Lung microvascular endothelial cell (primary cell): Measurements from ENCODE around the gene RRBP1. TPM values are rescaled to one million over a fixed set of nuclear protein-coding genes. Genes with fewer than 3 reads are reported as not detected.

Experiments
- DNase-seq, 2 donors: peaks; one replicate each; pipeline versions ENCODE4 v3.0.0 to v3.0.0-alpha.2; 2010; ENCODE audit warnings: low read depth in 2 of 2
- total RNA-seq: library from RNA; depleted of rRNA; stranded (reverse); fragments of >200 nt; gene quantifications from 2 replicates; pipeline ENCODE4 v1.2.1, GENCODE V29; 2014

RRBP1 gene
- total RNA-seq, 1 donor from 2014 or later: 61.5 TPM

DNA sequence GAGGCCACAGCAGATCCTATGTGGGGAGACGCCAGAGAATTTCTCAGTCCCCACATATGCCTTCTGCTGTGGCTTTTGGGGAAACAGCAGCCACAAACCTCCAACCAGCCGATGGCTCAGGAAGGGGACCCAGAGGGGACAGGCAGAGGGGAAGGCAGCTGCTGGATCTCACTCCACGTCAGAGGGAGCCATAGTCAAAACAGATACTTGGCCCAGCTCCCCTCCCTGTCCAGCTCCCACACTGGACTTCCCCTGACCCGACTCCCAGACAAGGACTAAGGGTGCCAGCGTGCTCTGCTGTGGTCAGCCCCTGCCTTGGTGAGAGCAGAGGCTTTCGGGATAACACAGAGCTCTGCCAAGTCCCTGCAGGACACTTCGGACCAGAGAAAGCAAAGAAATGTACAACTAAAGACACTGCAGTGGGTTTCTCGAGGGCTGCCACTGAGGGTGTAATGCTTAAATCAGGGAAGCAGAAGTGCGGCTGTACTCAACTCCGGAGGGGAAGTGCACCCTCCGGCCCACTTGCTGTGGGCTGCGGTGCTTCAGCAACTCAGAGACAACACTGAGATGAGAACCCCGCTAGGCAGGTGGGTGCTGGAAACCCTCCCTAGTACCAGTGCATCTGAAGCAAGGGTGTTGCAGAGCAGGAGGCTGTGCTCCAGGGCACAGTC, 47.2 kb downstream of the RRBP1 start:
- no peak for DNase-seq

DNA sequence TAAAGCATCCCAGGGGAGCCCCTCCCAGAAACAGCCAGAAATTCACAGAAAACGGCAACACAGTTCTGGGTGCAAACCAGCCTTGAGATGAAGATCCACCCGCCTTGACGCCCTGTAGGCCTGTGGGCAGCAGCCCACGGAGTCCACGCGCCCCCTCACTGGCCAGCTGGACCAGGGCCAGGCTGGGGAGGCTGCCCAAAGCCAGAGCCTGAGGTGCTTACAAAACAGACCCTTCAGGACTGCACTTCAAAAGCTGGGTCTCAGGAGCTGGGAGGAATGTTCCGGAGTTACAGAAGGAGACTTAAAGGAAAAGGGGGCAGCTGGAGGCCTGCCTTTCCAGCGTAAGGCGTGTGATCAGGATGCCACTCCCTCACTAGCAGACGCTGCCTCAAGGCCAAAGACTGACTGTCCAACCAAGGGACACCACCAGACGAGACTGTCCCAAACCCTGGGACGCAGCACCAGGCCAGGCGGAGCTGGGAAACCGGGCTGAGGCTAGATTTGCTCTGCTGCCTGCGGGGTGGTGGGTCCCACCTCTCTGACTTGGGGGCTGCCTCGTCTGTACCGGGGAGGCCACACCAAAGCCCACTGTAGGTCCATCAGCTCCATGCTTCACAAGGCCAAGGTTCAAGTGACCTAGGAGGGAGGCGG, 48.1 kb downstream of the RRBP1 start:
- no peak for DNase-seq

DNA sequence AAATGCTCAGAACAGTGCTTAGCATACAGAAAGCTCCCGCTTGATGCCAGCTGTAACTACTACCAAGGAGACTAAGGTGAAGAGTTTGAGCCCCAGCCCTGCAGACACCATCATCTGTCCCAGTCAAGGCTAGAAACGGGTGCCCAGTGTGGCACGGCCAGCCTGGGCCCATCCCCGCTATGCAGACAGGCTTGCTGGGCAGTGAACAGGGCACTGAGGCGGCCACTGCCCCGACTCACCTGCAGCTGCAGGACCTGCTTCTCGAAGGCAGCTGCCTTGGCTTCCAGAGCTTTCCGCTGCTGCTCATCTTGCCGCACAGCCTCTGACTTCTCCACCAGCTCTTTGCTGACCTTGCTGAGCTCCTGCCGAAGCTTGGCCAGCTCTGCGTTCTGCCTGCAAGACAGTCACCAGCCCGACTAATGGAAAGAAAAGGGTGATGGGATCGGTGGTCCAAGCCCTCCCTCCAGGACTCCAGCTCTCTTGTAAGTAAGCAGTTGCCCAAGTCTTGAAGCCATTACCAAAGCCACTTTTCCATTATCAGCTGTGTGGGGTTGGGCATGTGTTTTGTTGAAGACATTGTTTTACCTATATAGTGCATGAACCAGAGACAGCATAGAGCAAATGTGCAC, 48.7 kb downstream of the RRBP1 start:
- no peak for DNase-seq

DNA sequence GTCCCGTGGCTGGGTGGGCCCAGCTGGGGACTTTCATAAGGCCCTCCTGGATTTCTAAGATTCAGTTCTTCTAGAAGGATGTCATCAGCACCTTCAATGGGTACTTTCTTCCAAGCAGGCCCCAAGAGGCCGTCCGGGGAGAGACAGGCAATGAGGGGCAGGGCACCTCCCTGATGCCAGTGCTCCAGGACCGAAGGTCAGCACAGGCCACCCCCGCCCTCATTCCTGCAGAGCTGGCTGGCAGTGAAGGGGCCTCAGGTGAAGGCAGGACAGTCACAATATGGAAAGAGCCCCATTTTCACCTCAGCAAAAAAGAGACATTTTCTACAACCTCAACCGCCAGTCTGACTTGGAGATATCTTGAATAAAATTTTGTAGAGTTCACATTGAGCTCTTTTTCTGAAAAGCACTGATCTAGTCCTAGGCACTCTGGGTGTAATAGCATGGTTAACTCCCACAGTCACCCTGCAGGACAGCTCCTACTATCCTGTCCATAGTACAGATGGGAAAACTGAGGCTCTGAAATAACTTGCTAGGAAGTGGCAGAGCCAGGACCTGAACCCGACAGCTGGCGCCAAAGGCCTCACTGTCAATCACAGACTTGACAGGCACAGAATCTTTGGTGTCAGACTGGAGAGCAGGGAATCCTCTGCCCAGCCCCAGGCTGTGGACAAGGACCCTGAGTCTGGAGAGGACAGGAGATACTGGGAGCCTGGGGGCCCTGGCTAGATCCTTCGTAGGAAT, 50.3 kb downstream of the RRBP1 start:
- DNase-seq: no peak

DNA sequence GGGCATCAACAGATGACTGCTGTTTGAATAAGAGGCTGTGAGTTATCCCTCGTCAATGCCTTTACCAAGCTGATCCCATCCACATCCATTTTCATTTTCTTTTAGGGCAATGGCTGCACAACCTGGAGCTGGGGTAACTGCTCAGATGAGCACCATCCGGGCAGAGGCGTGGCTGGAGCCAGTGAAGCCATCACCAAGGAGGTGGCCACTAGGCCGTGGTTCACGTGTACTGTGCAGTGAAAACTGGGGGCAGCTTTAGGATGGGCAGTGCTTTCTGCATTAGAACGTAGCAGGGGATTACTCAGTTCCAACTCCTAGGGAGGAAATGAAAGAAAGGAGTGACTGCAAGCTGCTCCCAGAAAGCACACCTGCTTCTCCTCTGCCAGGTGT, 51.2 kb downstream of the RRBP1 start:
- DNase-seq: no peak

DNA sequence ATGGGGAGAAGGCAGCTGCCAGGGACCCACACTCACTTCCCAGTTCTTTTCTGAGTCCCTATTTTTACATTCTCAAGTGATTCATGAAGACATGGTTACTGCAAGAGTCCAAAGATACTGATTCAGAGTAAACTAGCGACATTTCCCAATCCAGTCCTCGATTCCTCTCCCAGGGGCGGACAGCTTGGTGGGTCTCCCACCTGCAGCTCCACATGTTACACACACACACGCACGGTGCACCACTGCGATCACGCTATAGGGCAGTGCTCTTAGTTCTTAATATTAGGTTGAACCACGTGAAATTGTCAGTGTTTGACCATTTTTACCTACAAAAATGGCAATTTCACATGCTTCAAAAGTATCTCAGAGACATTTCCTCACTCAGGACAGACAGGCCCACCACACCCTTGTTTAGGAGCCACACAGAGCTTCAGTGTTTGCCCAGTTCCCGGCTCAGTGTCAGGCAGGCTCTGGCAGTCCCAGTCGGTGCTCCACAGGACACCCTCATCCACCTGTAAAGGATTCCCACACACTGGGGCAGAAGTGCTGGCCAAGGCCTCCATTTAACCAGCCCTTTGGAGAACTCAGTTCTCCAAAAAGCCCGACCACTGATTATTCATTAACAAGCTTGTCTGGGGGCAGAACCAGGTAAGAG, 51.8 kb downstream of the RRBP1 start:
- no peak for DNase-seq

DNA sequence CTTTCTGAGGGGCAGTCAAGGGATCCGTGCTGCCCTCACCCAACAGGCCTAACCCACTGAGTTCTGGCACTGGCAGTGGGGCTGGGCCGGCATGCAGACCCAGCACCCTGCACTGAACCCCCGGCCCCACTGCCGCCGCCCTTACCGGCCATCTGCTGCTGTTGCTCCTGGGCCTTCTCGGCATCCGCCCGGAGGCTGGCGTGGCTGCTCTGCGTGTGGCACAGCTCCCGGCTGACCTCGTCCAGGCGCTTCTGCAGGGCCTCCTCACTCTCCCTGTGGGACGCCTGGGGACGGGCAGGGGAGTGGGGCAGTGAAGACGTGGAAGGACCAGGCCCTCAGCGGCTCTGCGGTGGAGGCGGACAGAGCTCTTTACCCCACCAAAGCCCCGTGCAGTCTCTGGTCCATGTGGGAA, 52.4 kb downstream of the RRBP1 start:
- DNase-seq: no peak

DNA sequence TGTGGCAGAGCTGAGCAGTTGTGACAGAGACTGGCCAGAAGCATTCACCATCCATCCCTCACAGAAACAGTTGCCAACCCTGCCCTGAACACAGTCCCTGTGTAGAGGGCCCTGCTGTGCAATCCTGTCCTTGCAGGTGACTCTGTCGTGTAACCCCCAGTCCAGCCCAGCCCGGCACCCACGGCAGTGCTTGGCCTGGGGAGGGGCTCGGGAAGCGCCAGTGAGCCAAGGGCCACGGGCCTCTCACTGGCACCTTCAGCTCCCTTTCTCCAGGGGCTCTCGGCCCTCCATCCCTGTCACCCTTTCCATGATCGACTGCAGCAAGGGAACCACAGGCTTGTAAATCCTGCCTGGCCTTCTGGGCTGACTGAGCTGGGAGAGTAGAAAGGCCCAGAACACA, 53.0 kb downstream of the RRBP1 start:
- no peak for DNase-seq

DNA sequence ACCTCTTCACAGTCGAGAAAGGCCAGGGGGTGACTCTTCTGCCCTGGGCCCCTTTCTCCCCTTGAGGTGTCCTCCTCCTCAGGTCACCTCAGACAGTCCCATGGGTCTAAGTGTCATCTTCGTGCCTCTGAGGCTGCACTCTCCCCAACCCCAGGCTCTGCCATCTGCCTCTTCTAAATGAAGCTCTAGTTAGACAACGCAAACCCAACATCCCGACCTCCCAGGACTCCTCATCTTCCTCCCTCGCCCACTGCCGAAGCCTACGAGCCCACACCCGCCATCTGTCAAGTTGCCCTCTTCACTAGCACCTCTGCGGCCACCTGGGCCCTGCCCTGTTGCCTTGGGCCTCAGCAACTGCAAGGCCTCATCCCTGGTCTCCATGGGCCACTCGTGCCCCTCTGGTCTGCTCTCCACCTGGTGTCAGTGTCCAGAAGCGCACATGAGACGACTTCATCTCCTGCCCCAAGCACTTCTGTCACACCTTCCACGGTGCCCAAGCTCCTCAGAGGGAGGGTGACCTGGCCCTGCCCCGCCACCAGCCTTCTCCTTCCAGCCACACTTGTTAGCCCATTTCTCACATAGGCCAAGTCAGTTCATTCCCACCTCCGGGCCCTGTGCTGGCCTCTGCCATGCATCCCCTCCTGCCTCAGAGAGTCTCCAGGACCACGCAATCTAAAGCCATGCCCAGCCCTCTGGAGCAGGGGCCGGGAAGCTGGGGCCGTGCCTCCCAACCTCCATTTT, 53.8 kb downstream of the RRBP1 start:
- peak in 1 of 2 donors; percentile 26 for DNase-seq

DNA sequence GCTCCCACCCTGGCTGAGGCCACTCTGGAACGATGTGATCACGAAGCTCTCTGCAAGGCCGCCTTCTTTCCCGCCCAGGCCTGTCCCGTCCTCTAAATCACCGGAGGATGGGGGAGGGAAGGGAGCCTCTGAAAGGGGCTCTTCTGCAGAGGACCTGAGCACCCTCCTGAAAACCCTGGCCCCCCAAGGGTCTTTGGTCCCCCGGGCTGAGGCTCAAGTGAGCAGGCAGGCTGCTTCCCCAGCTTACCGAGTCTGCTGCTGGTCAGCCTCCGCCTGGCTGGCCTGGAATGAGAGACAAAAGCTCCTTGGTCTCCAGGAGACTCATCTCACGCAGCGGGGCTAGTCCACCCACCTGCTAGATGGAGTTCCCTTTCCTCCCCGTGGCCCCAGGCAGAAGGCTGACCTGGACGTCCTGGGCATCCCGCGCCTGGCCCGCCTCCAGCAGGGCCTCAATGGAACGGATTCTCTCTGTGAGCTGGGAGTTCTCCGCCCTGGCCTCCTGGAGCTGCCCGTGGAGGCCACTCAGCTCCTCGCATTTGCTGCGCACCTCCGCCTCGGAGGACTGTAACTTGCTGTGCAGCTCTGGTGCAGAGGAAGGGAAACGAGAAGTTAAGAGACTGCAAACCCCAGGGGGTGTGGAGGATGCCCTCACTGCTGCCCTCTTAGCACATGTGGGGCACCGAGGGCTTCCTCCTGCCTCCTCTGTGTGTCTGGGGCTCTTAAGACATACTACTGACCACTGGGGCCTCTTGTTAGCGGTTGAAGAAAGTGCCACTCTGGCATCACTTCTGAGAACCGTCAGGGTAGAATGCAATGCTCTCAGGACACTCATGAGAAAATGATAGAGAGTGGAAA, 54.7 kb downstream of the RRBP1 start:
- no peak for DNase-seq

DNA sequence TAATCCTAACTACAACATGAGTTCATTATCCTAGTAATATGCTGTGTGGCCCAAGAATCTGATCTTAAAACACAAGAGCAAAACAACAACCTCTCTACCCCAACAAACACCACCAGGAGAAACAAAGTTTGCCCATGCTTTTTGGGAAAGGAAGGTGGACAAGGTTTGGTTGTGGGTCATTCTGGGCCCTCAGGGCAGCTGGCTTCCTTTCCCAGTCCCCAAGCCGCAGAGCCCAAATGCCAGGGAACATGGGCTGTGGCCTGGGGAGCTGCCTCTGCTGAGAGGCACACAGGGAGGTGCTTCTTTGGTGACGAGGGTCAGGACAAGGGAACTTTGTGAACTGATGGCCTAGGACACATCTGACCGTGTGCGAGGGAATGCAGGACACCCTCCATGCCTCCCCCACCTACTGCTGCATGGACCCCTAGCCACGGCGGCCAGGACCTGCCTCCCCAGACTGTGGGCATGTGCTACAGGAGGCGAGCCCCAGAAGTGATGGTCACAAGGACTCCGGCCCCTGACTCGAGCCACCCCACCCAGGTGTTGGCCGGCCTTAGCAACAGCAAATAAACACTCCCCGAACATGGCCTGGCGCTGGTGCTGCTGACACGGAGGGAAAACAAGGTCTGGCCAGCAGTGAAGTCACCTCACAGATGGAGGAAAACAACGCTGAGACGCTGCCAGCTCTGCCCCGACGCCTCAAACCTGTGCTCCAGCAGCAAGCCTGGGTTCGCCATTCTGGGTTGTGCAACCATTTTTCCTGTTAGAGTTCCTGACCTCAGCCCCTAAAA, 55.6 kb downstream of the RRBP1 start:
- no peak for DNase-seq

DNA sequence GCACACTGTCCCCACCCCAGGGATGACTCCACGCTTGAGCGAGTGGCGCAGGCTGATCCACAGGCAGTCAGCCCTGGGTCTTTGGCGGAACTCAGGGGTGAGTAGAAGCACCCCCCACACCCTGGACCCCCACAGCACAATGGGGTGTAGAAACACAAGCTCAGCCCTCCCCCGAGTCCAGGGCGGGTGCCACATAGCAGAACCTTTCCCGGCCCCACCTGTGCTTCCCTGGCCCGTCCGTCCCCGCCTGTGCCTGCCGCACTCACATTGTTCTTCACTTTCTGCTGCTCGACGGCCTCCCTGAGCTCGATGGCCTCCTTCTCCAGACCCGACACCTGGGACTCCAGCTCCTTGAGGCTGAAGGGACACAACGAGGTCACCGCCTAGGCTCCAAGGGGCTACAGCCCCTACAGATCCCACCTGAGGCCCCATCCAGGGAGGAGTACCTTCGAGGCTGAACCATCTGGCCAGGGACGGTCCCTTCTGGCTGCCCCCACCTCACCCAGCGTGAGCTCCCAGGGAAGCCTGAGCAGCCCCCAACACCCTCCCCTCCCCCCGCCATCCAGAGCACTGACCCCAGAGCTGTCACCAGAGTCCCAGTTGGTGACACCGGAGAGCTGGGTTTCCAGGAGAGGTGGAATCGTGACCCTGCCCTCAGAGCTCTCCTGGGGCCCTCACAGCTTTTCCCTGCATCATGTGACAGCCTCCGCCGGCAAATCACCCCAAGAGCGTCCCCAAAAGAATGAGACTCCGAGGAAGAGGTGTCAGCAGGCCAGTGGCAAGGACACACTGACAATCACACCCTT, 56.6 kb downstream of the RRBP1 start:
- DNase-seq: no peak

DNA sequence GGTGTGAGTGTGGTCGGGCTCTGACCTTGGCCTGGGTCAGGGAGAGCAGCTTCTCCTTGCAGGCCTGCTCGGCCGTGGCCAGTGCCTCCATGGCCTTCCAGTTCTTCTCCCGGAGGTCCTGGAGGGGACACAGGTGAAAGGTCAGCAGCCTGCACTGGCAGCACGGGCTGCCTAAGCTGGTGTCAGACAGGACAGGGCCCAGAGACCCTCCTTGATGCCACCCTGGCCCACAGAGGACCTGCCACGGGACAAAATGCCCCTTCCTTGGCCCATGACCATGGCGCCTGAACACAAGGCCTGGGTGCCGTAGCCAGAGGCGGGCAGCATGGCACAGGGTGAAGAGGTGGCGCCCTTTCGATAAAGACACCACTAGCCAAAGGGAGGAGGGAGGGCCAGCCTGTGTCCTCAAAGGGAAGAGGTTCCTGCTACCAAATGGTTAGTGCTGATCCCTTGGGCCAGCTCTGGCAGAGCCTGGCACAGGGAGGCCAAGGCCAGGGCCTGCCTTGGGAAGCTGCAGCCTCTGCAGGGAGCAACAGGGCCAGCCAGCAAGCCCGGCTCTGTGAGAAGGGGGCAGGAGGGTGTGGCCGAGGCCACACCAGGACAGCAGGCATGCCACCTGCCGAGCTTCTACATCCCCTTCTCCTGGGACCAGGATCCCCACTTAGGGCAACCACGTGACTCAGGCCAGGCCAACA, 57.3 kb downstream of the RRBP1 start:
- DNase-seq: no peak

DNA sequence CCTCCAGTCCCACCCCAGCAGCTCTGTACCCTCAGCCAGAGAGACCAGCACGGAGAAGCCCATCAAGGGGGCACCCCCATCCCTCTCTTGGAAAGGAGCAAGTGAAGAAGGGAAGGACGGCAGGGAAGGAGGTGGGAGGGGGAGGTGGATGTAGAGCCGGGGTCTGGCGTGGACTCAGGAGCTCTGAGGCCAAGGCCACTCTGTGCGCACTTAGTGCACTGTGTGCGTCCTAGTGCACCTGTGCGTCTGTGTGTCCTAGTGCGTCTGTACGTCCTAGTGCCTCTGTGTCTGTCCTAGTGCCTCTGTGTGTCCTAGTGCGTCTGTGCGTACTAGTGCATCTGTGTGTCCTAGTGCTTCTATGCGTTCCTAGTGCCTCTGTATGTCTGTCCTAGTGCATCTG, 58.0 kb downstream of the RRBP1 start:
- DNase-seq: no peak

DNA sequence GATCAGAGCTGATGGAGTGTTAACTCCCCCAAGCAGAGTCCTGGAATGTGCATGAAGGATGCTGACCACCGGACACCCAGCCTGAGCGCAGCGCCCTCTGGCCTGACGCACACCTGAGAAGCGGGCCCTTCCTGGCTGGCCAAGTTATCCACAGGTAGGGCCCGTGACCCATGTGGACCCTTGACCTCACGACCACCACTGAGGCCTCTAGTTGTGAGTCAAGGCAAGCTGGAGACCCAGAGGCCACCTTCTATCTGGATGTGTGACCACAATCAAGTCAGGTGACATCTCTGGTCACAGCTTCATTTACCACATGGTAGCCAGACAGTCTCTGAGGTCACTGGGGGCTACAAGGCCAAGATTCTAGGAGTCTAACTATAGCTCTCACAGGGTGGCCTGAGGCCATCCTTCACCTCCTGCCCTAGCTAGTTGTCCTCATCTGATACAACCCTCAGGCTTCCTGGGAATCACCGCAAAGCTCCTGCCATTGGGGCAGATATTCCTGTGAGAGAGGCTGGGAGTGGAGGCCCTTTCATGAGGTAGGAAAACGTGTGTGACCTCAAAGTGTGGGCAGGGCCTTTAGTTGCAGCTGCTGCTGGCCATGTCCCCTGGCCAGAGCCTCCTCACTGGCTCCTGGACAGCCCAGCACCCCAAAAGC, 59.1 kb downstream of the RRBP1 start:
- no peak for DNase-seq

DNA sequence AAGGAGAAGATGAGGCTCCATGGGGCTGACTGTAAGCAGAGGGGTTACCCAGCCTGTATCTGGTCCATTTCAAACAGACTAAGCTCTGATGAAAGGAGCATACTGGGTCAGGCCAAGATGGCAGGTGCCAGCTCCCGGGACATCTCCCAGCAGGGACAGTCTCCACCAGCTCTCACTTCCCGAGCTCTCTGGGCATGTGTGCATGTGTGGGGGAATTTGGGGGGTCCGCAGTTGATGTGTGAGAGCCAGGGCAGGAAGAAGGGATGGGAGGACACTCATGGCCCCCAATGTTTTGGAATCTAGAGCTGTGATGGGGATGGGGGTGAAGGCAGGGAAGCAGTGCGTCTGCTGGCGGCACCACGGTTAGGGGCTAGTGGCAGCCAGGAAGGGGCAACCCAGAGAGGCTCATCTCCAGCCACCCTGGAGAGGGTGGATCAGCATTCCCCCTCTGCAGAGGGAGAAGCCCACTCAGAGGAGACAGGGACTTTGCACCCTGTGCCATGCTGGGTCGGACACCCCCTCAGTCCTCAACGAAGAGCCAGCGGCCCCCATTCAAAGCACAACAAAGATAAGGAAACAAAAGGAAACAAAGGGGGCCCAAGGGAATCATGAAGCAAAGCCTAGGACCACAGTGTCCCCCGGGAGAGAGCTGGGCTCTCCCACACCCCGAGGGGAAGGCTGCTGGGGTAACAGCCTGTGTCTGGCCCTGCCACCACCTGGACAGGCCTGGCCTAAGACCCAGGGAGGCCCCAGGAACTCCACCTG, 59.8 kb downstream of the RRBP1 start:
- DNase-seq: no peak
